Right atrium auricular region (tissue), 2 donors: ENCODE results near the gene SLC19A3. TPM values are rescaled to one million over a fixed set of nuclear protein-coding genes. Genes with fewer than 3 reads are reported as not detected.
"Not testable (repeated sequence)": the region's sequence is repeated elsewhere in the genome, so short reads cannot be mapped to it uniquely, and the experiment has no call there.

Experiments
- DNase-seq: peaks from one replicate; pipeline ENCODE4 v3.0.0-alpha.2; 2019; ENCODE audit warnings: low spot score
- H3K27ac ChIP-seq, 2 donors: fragments of 200-600 bp; sonication (generic); 1 replicate in 1 of 2; 2 replicates in 1 of 2; pipeline ENCODE4 v1.5.1; 2016 to 2019
- H3K27me3 ChIP-seq, 2 donors: fragments of 200-600 bp; sonication (generic); one replicate each; pipeline versions ENCODE4 v1.5.1 to v1.6.0; 2017 to 2019
- H3K36me3 ChIP-seq: fragments of 200-600 bp; sonication (generic); one replicate; pipeline ENCODE4 v1.5.1; 2016
- H3K4me1 ChIP-seq, 2 donors: fragments of 200-600 bp; sonication (generic); one replicate each; pipeline versions ENCODE4 v1.5.1 to v1.6.0; 2017 to 2019
- H3K4me3 ChIP-seq, 2 donors: fragments of 200-600 bp; sonication (generic); 1 replicate in 1 of 2; 2 replicates in 1 of 2; pipeline ENCODE4 v1.5.1; 2017 to 2019; ENCODE audit warnings: mild to moderate bottlenecking in 1 of 2, moderate library complexity in 1 of 2
- H3K9me3 ChIP-seq, 2 donors: fragments of 200-600 bp; sonication (generic); one replicate each; pipeline ENCODE4 v1.5.1; 2019
- total RNA-seq, 2 donors: library from RNA; depleted of rRNA; stranded (reverse); fragments of >200 nt; gene quantifications; one replicate each; pipeline ENCODE4 v1.1.0, GENCODE V29; 2016
- TF ChIP-seq, protein P1 (sequence below), 2 donors: fragments of 200-600 bp; sonication (generic); IDR thresholded peaks; one replicate each; pipeline ENCODE4 v1.5.1; 2019; ENCODE audit warnings: antibody characterized with exemption in 2 of 2

Gene SLC19A3
- total RNA-seq, 2 donors from 2014 or later, result 1.0 to 3.5 TPM

DNA sequence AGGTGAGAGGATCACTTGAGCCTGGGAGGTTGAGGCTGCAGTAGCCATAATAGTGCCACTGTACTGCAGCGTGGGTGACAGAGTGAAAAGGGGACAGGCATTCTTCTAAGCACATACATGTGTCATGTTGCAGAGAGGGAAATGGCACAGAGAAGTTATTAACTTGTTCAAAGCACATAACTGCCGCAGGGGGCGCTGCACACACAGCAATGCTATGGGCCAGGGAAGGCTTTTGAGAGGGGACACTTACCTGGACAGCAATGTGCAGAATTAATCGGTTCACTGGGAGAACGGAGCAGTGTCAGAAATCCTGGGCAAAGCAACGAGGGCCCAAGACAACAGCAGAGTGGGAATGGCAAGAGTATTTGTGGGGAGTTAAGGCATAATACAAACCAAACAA is 30.3 kb upstream of the SLC19A3 start:
- TF ChIP-seq, protein P1, sequence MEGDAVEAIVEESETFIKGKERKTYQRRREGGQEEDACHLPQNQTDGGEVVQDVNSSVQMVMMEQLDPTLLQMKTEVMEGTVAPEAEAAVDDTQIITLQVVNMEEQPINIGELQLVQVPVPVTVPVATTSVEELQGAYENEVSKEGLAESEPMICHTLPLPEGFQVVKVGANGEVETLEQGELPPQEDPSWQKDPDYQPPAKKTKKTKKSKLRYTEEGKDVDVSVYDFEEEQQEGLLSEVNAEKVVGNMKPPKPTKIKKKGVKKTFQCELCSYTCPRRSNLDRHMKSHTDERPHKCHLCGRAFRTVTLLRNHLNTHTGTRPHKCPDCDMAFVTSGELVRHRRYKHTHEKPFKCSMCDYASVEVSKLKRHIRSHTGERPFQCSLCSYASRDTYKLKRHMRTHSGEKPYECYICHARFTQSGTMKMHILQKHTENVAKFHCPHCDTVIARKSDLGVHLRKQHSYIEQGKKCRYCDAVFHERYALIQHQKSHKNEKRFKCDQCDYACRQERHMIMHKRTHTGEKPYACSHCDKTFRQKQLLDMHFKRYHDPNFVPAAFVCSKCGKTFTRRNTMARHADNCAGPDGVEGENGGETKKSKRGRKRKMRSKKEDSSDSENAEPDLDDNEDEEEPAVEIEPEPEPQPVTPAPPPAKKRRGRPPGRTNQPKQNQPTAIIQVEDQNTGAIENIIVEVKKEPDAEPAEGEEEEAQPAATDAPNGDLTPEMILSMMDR (IDR thresholded peaks at IDR 0.05), result no peak
- no peak overlapping the region for H3K27ac ChIP-seq
- H3K36me3 ChIP-seq, result no peaks in the 10 kb centered on the region

DNA sequence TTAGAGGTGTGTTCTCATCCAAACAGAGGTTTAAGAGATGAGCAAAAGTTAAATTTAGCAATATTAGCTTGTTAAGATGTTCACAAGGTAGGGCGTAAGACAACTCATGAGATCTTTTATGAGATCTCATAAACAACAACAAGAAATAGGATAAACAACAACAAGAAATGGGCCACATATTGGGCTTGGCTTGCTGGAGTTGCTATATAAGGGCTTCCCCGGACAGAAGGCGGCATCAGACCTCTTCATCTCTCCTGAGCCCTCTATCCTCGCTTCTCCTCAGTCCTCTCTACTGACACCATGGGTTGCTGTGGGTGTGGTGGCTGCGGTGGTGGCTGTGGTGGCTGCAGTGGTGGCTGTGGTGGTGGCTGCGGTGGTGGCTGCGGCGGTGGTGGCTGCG is 27.8 kb upstream of the SLC19A3 start, which contains the start of gene SCYGR8:
TSS of gene SCYGR8 (plus strand) at position 301 of the 400 bp plus-strand sequence. CDS start at position 301, 0 bp downstream.
- Histone ChIP-seq H3K27me3 (no peaks in the 10 kb centered on the region), H3K36me3 (no peaks in the 10 kb centered on the region), H3K4me1 (no peaks in the 10 kb centered on the region), H3K4me3 (no peak within 1 kb of the TSS), H3K27ac (no peak within 1 kb of the TSS), H3K9me3 (no peaks in the 10 kb centered on the region)
- DNase-seq, result no peak
- TF ChIP-seq, protein P1 (IDR thresholded peaks at IDR 0.05), result no peak

More for the DNA sequence above, 30.3 kb upstream of the SLC19A3 start:
- Histone ChIP-seq H3K4me3 (no peak overlapping the region), H3K9me3 (no peaks in the 10 kb centered on the region), H3K4me1 (no peaks in the 10 kb centered on the region), H3K27me3 (no peaks in the 10 kb centered on the region)
- DNase-seq, result no peak

DNA sequence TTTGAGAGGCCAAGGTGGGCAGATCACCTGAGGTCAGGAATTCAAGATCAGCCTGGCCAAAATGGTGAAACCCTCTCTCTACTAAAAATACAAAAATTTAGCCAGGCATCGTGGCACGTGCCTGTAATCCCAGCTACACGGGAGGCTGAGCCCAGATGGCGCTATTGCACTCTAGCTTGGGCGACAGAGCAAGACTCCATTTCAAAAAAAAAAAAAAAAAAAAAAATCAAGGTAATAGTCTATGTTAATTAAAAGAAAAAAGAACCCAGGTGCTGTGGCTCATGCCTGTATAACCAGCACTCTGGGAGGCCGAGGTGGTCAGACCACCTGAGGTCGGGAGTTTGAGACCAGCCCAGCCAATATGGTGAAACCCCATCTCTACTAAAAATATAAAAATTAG is 22.9 kb upstream of the SLC19A3 start:
- not testable (repeated sequence) for H3K9me3 ChIP-seq, H3K4me1 ChIP-seq, H3K27me3 ChIP-seq, H3K36me3 ChIP-seq, DNase-seq, H3K27ac ChIP-seq, H3K4me3 ChIP-seq

DNA sequence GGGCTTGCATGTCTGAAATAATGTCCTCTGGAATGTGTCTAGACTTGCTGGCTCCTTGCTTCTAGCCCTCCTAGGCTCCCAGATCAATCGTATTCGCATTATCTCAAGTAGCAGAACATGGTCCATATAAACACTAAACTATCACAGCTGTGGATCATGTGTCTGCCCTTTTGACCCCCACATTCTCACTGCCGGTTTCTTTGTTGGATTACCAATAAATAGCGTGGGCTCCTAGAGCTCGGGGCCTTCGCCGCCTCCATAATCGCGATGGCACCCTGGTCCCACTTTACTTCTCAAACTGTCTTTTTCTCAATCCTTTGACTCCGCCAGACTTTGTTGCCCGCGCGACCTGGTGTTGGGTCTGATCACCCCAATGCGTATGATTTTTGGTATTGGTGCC is 21.5 kb upstream of the SLC19A3 start:
- DNase-seq, result no peak

DNA sequence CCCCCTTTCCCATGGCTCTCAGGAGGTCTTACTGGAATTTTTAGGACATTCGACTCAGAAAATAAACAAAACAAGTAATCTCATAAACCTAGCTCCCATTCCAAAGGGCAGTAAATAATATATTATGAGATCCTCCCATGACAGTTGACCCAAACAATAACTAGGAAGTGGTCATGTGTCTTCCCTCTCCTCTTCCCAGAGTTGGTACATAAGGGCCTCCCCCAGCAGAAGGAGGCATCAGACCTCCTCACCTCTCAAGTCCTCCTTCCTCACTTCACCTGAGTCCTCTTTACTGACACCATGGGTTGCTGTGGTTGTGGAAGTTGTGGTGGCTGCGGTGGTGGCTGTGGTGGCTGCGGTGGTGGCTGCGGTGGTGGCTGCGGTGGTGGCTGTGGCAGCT is 10.2 kb upstream of the SLC19A3 start, which contains the start of gene SCYGR7:
TSS of gene SCYGR7 (plus strand) at position 301 of the 400 bp plus-strand sequence. CDS start at position 301, 0 bp downstream.
- no peak for DNase-seq
- H3K27me3 ChIP-seq, result no peaks in the 10 kb centered on the region
- TF ChIP-seq, protein P1 (IDR thresholded peaks at IDR 0.05), result no peak
- no peaks in the 10 kb centered on the region for H3K9me3 ChIP-seq
- no peak within 1 kb of the TSS for H3K27ac ChIP-seq
- no peaks in the 10 kb centered on the region for H3K4me1 ChIP-seq
- H3K36me3 ChIP-seq, result no peaks in the 10 kb centered on the region
- no peak within 1 kb of the TSS for H3K4me3 ChIP-seq

More for the DNA sequence above, 21.5 kb upstream of the SLC19A3 start:
- TF ChIP-seq, protein P1 (IDR thresholded peaks at IDR 0.05), result no peak
- no peaks in the 10 kb centered on the region for H3K36me3 ChIP-seq
- H3K9me3 ChIP-seq, result no peaks in the 10 kb centered on the region
- H3K4me3 ChIP-seq, result no peak overlapping the region
- H3K27me3 ChIP-seq, result no peaks in the 10 kb centered on the region
- no peak overlapping the region for H3K27ac ChIP-seq
- H3K4me1 ChIP-seq, result no peaks in the 10 kb centered on the region

DNA sequence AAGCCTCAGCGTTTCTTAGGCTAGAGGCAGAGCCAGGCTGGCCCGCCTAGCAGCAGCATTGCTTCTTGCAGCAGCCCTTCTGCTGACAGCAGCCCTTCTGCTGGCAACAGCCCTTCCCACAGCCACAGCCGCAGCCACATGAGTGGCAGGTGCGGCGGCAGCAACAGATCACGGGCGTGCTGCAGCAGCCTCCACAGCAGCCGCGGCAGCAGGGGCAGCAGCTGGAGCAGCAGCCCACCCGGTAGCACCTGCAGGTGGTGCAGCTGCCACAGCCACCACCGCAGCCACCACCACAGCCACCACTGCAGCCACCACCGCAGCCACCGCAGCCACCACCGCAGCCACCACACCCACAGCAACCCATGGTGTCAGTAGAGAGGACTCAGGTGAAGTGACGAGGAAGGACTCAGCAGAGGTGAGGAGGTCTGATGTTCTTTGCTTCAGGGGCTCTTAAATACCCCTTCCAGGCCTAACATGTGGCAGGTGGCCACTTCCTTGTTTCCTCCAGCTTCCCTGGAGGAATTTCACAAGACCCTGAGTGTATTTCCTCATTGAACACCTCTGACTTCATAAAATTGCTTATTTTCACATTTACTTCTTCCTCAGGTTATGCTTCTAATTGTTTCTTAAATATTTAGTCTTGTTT is 6.7 kb upstream of the SLC19A3 start, which contains the start of gene SCYGR6:
TSS of gene SCYGR6 (minus strand) at position 364 of the 646 bp plus-strand sequence. CDS start at position 364, 0 bp downstream.
- no peaks in the 10 kb centered on the region for H3K36me3 ChIP-seq
- H3K27ac ChIP-seq, result no peak within 1 kb of the TSS
- TF ChIP-seq, protein P1 (IDR thresholded peaks at IDR 0.05), result no peak
- no peak within 1 kb of the TSS for H3K4me3 ChIP-seq
- H3K27me3 ChIP-seq, result no peaks in the 10 kb centered on the region
- DNase-seq, result no peak
- H3K4me1 ChIP-seq, result no peaks in the 10 kb centered on the region
- no peaks in the 10 kb centered on the region for H3K9me3 ChIP-seq

DNA sequence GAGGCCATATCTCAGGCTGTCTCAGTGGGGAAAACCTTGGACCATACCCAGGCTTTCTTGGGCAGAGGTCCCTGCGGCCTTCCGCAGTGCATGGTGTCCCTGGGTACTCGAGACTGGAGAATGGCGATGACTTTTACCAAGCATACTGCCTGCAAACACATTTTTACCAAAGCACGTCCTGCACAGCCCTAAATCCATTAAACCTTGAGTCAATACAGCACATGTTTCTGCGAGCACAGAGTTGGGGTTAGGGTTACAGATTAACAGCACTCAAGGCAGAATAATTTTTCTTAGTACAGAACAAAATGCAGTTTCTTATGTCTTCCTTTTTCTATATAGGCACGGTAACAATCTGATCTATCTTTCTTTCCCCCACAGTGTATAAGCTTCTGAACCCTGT is 5.0 kb upstream of the SLC19A3 start:
- H3K4me3 ChIP-seq, DNase-seq, H3K36me3 ChIP-seq, H3K4me1 ChIP-seq, H3K27me3 ChIP-seq, H3K9me3 ChIP-seq, H3K27ac ChIP-seq: not testable (repeated sequence)
